Ascending aorta (tissue), 2 donors: Measurements from ENCODE around the gene PTPRR. TPM values are rescaled to one million over a fixed set of nuclear protein-coding genes. Genes with fewer than 3 reads are reported as not detected.

Experiments used
- DNase-seq, 2 donors: peaks; one replicate each; pipeline ENCODE4 v3.0.0-alpha.2; 2019; ENCODE audit warnings: low spot score in 2 of 2
- H3K27ac ChIP-seq, 2 donors: fragments of 200-600 bp; sonication (generic); one replicate each; pipeline ENCODE4 v1.5.1; 2016 to 2017; ENCODE audit warnings: mild to moderate bottlenecking in 1 of 2
- H3K27me3 ChIP-seq: fragments of 200-600 bp; sonication (generic); one replicate; pipeline ENCODE4 v1.5.1; 2017
- H3K36me3 ChIP-seq, 2 donors: fragments of 200-600 bp; sonication (generic); one replicate each; pipeline ENCODE4 v1.5.1; 2016
- H3K4me1 ChIP-seq, 2 donors: fragments of 200-600 bp; sonication (generic); one replicate each; pipeline ENCODE4 v1.5.1; 2016 to 2017; ENCODE audit warnings: mild to moderate bottlenecking in 1 of 2
- H3K4me3 ChIP-seq, 2 donors: fragments of 200-600 bp; sonication (generic); one replicate each; pipeline ENCODE4 v1.5.1; 2016 to 2017; ENCODE audit warnings: mild to moderate bottlenecking in 1 of 2
- H3K9me3 ChIP-seq, 2 donors: fragments of 200-600 bp; sonication (generic); one replicate each; pipeline ENCODE4 v1.5.1; 2016
- CTCF ChIP-seq, 3 experiments: fragments of 200-600 bp in 2 of 3; fragments of 450-650 bp in 1 of 3; sonication (generic) in 2 of 3; IDR thresholded peaks; one replicate each; pipeline ENCODE4 v1.5.1; 2016 to 2019; ENCODE audit warnings: antibody characterized with exemption in 3 of 3, mild to moderate bottlenecking in 1 of 3, moderate library complexity in 1 of 3
- intact Hi-C: fragments of 100-400 bp; cut with DNase I; formaldehyde crosslinking; loops from one replicate; pipeline ENCODE4 v1.15.1; 2023
- total RNA-seq: library from RNA; depleted of rRNA; stranded (reverse); fragments of >200 nt; gene quantifications from one replicate; pipeline ENCODE4 v1.1.0, GENCODE V29; 2016

The PTPRR gene
- total RNA-seq, 1 donor from 2014 or later, result not detected

- intact Hi-C loops, result loop anchor here (5.0 kb wide), 1 partner anchor 64 kb away; no protein-coding TSS in a partner anchor
- TF ChIP-seq CTCF (IDR thresholded peaks at IDR 0.05), result no peak
- Histone ChIP-seq H3K9me3 (no peaks in the 10 kb centered on the region), H3K36me3 (no peaks in the 10 kb centered on the region), H3K4me3 (no peak overlapping the region), H3K4me1 (no peaks in the 10 kb centered on the region), H3K27me3 (no peaks in the 10 kb centered on the region), H3K27ac (no peak overlapping the region)
- no peak for DNase-seq
Observed at GRCh38 chr12:70948236-70948975, 27.9 kb upstream of the PTPRR start.

GRCh38 chr12:70936203-70936813 is 15.8 kb upstream of the PTPRR start:
- TF ChIP-seq CTCF (IDR thresholded peaks at IDR 0.05), result no peak

GRCh38 chr12:70933133-70933532 is 12.6 kb upstream of the PTPRR start:
- no peaks in the 10 kb centered on the region for H3K4me1 ChIP-seq
- TF ChIP-seq CTCF (IDR thresholded peaks at IDR 0.05), result no peak
- H3K4me3 ChIP-seq, result no peak overlapping the region
- no peaks in the 10 kb centered on the region for H3K36me3 ChIP-seq
- intact Hi-C loops, result no loop called here
- no peaks in the 10 kb centered on the region for H3K9me3 ChIP-seq
- no peak overlapping the region for H3K27ac ChIP-seq
- H3K27me3 ChIP-seq, result no peaks in the 10 kb centered on the region
- DNase-seq, result no peak

More at GRCh38 chr12:70936203-70936813, 15.8 kb upstream of the PTPRR start:
- Histone ChIP-seq H3K27me3 (no peaks in the 10 kb centered on the region), H3K4me3 (no peak overlapping the region), H3K9me3 (no peaks in the 10 kb centered on the region), H3K36me3 (no peaks in the 10 kb centered on the region), H3K27ac (no peak overlapping the region), H3K4me1 (no peaks in the 10 kb centered on the region)
- no peak for DNase-seq
- intact Hi-C loops, result no loop called here

- H3K4me1 ChIP-seq, result no peaks in the 10 kb centered on the region
- DNase-seq, result no peak
Observed at GRCh38 chr12:70929029-70929428, 8.5 kb upstream of the PTPRR start.

GRCh38 chr12:70928071-70928470 is 7.5 kb upstream of the PTPRR start:
- H3K27me3 ChIP-seq, result no peaks in the 10 kb centered on the region
- no peaks in the 10 kb centered on the region for H3K36me3 ChIP-seq
- intact Hi-C loops, result no loop called here
- DNase-seq, result no peak
- no peak for TF ChIP-seq CTCF (IDR thresholded peaks at IDR 0.05)
- no peaks in the 10 kb centered on the region for H3K4me1 ChIP-seq
- H3K27ac ChIP-seq, result no peak overlapping the region
- H3K9me3 ChIP-seq, result no peaks in the 10 kb centered on the region
- H3K4me3 ChIP-seq, result no peak overlapping the region

More at GRCh38 chr12:70929029-70929428, 8.5 kb upstream of the PTPRR start:
- Histone ChIP-seq H3K36me3 (no peaks in the 10 kb centered on the region), H3K9me3 (no peaks in the 10 kb centered on the region), H3K27me3 (no peaks in the 10 kb centered on the region), H3K27ac (no peak overlapping the region), H3K4me3 (no peak overlapping the region)
- no peak for TF ChIP-seq CTCF (IDR thresholded peaks at IDR 0.05)
- intact Hi-C loops, result no loop called here
